AG04450 (cell line): ENCODE measurements around the gene ZNF646. TPM values are rescaled to one million over a fixed set of nuclear protein-coding genes. Genes with fewer than 3 reads are reported as not detected.

ENCODE experiments used
- CTCF ChIA-PET: fragments of 300-600, 350-600 bp; formaldehyde crosslinking; extraction: SDS; loops from one replicate; lab custom pipeline; 2022; ENCODE audit warnings: antibody characterized with exemption, inconsistent platforms; lab: Charles Lee
- POLR2A ChIA-PET: fragments of 350-600 bp; formaldehyde crosslinking; extraction: SDS; loops from one replicate; lab custom pipeline; 2021; ENCODE audit warnings: antibody characterized with exemption, inconsistent platforms; lab: Yijun Ruan, JAX
- DNase-seq: peaks from one replicate; pipeline ENCODE4 v3.0.0-alpha.2; 2011; ENCODE audit warnings: low read depth, low spot score
- H3K27ac ChIP-seq: one replicate; pipeline ENCODE4 v1.5.1; 2012; ENCODE audit warnings: low read depth, low read length, control low read depth
- H3K27me3 ChIP-seq: one replicate; pipeline ENCODE4 v1.6.0; 2012; ENCODE audit warnings: low read length; ENCODE audit not compliant: control insufficient read depth, insufficient read depth
- H3K4me3 ChIP-seq: 2 replicates; pipeline ENCODE4 v1.5.1; 2011; ENCODE audit warnings: mild to moderate bottlenecking, low read depth, low read length, control low read depth
- H3K9me3 ChIP-seq: 2 replicates; pipeline ENCODE4 v1.5.1; 2012; ENCODE audit warnings: low read length; ENCODE audit not compliant: control insufficient read depth, insufficient read depth
- CTCF ChIP-seq: IDR thresholded peaks from 2 replicates; pipeline ENCODE4 v1.5.1; 2011; ENCODE audit warnings: low read depth, low read length, control low read depth, inconsistent platforms
- polyA plus RNA-seq: library from polyadenylated mRNA; depleted of rRNA; stranded (reverse); fragments of >200 nt; gene quantifications from 2 replicates; pipeline ENCODE4 v1.2.3, GENCODE V29; 2011

Gene ZNF646
- polyA plus RNA-seq, 1 experiment = 2.4 TPM

DNA sequence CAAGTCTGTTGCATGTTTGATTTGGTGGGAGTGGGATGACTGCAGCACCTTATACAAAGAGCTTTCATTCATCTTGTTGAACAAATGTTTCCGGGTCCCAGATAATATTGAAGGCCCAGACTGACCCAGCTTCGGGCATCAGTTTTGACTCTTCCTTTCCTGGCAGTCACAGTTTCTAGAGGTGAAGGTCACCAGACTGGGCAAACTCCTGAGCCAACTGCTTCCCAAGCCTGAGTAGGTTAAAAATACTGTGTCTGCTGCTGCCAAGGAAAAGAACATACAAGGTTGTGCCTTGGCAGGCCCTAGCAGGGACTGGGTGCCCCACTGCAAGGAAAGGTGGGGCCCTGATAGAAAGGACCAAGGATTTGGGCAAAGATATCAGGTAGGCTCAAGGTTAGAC lies 38.5 kb downstream of the ZNF646 start:
- Histone ChIP-seq H3K4me3 (no peak overlapping the region), H3K27ac (no peak overlapping the region), H3K27me3 (no peaks in the 10 kb centered on the region), H3K9me3 (no peaks in the 10 kb centered on the region; the same call in 1 of the 2 replicates)
- no peak for DNase-seq
- ChIA-PET CTCF (interaction anchor here (3.3 kb wide), 1 partner anchor 29 kb away, joined by 14 read pairs; no protein-coding TSS in a partner anchor), POLR2A (no interaction called here)
- TF ChIP-seq CTCF = no peak

GRCh38 chr16:31113121-31114120 lies 39.2 kb downstream of the ZNF646 start:
- ChIA-PET CTCF (interaction anchor here (3.3 kb wide), 1 partner anchor 29 kb away, joined by 14 read pairs; no protein-coding TSS in a partner anchor), POLR2A (interaction anchor here (1.1 kb wide), 1 partner anchor 66 kb away, joined by 3 read pairs; the partner anchor contains the start of gene FUS)
- Histone ChIP-seq H3K9me3 (no peaks in the 10 kb centered on the region; the same call in 1 of the 2 replicates), H3K27ac (no peak overlapping the region), H3K27me3 (no peaks in the 10 kb centered on the region), H3K4me3 (no peak overlapping the region)
- no peak for DNase-seq
- no peak for TF ChIP-seq CTCF

DNA sequence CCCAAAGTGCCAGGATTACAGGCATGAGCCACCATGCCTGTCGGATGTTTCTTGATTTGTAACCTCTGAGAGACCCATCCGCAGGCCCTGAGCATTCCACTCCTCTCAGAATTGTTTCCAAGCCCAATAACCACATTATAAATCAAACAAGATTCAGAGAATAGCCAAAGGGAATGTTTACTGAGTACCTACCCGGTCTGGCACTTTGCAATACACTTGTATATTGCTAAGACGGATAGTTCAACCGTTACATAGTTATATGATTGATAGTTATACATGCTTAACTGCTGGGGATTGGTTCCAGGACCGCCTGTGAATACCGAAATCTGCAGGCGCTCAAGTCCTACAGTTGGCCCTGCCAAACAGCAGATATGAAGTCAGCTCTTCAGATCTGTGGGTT lies 40.2 kb downstream of the ZNF646 start:
- ChIA-PET CTCF (interaction anchor here (0.6 to 3.3 kb wide), 2 partner anchors 28 to 160 kb away, joined by 4 to 14 read pairs; no protein-coding TSS in a partner anchor), POLR2A (interaction anchor here (1.1 kb wide), 1 partner anchor 65 kb away, joined by 3 read pairs; the partner anchor contains the start of gene FUS)
- no peak overlapping the region for H3K4me3 ChIP-seq
- no peak for DNase-seq
- H3K27ac ChIP-seq = no peak overlapping the region
- no peaks in the 10 kb centered on the region for H3K27me3 ChIP-seq
- no peak for TF ChIP-seq CTCF
- no peaks in the 10 kb centered on the region; the same call in 1 of the 2 replicates for H3K9me3 ChIP-seq

GRCh38 chr16:31117384-31118222 lies 43.4 kb downstream of the ZNF646 start, which contains the start of gene KAT8:
Gene KAT8 (plus strand): TSS chr16:31117664. CDS start chr16:31117682, 18 bp downstream.
- CTCF ChIA-PET = interaction anchor here (1.4 to 2.6 kb wide), 2 partner anchors 25 to 164 kb away, joined by 4 to 23 read pairs; no protein-coding TSS in a partner anchor
- POLR2A ChIA-PET = interaction anchor here (0.5 to 3.2 kb wide), 21 partner anchors 9 to 354 kb away, joined by 3 to 41 read pairs (median 4); partner anchors contain the start of genes FUS, HSD3B7, TGFB1I1 and VKORC1
- Histone ChIP-seq H3K4me3 (peak within 1 kb of the TSS; percentile 91), H3K27me3 (no peaks in the 10 kb centered on the region), H3K9me3 (no peaks in the 10 kb centered on the region; the same call in 1 of the 2 replicates), H3K27ac (peak within 1 kb of the TSS; percentile 96)
- TF ChIP-seq CTCF = no peak
- DNase-seq = peak; percentile 94
